ENCODE results near the gene BRINP1. TPM values are rescaled to one million over a fixed set of nuclear protein-coding genes. Genes with fewer than 3 reads are reported as not detected.

The BRINP1 gene
- total RNA-seq, 2 experiments from 2014 or later: not detected

DNA sequence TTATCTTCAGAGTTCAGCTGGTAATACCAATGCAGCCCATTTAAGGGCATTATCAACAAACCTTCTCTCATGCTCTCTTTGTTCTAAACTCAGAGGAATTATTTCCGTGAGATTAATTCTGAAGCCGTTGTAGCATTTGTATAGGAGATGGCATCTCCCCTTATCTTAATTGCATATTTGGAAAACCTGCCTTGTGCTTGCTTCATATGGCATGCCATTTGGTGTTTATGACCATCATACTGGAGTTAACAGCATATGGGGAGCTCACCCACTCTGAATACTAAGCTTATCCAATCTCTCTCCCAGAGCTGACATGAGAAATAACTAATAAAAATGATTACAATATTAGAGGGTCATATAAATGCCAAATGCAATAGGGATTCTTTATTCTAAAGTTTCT is 243.2 kb downstream of the BRINP1 start:
- H3K9me2 ChIP-seq (ENCODE audit: insufficient read depth, low read length): no peaks in the 10 kb centered on the region
- H3K9me3 ChIP-seq (ENCODE audit: low read length): no peaks in the 10 kb centered on the region
- no peaks in the 10 kb centered on the region for H4K20me1 ChIP-seq (ENCODE audit: insufficient read depth, low read length)
- intact Hi-C loops (cut with micrococcal nuclease; ENCODE audit: unreplicated experiment): no loop called here
- no peak for DNase-seq (ENCODE audit: low spot score)
- no peaks in the 10 kb centered on the region for H3K79me2 ChIP-seq (ENCODE audit: insufficient read depth, low read depth, low read length)
- H2AFZ ChIP-seq (ENCODE audit: low read length): no peak overlapping the region
- no peak overlapping the region for H3K4me3 ChIP-seq (ENCODE audit: low read depth, low read length, poor library complexity, severe bottlenecking)
- no peak overlapping the region for H3K4me2 ChIP-seq (ENCODE audit: low read length)
- TF ChIP-seq, protein P1, sequence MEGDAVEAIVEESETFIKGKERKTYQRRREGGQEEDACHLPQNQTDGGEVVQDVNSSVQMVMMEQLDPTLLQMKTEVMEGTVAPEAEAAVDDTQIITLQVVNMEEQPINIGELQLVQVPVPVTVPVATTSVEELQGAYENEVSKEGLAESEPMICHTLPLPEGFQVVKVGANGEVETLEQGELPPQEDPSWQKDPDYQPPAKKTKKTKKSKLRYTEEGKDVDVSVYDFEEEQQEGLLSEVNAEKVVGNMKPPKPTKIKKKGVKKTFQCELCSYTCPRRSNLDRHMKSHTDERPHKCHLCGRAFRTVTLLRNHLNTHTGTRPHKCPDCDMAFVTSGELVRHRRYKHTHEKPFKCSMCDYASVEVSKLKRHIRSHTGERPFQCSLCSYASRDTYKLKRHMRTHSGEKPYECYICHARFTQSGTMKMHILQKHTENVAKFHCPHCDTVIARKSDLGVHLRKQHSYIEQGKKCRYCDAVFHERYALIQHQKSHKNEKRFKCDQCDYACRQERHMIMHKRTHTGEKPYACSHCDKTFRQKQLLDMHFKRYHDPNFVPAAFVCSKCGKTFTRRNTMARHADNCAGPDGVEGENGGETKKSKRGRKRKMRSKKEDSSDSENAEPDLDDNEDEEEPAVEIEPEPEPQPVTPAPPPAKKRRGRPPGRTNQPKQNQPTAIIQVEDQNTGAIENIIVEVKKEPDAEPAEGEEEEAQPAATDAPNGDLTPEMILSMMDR (conservative IDR thresholded peaks at IDR 0.05; ENCODE audit: low read length): no peak
- no peak for TF ChIP-seq EZH2phosphoT487 (IDR thresholded peaks at IDR 0.05; ENCODE audit: borderline replicate concordance, low read depth, low read length)
- H3K27ac ChIP-seq (ENCODE audit: low read depth, low read length, poor library complexity, severe bottlenecking): no peak overlapping the region
- H3K36me3 ChIP-seq (ENCODE audit: insufficient read depth, low read length): no peaks in the 10 kb centered on the region
- CTCF ChIA-PET (ENCODE audit: unreplicated experiment): no interaction called here
- BruUV-seq (replicated peaks): no TSS peak
- no peaks in the 10 kb centered on the region for H3K4me1 ChIP-seq (ENCODE audit: insufficient read depth, low read length, poor library complexity, severe bottlenecking)
- POLR2A ChIA-PET: no interaction called here

- ChIA-PET POLR2A (no interaction called here), CTCF (ENCODE audit: unreplicated experiment) (no interaction called here)
- H3K36me3 ChIP-seq (ENCODE audit: insufficient read depth, low read length): no peaks in the 10 kb centered on the region
- no peak overlapping the region for H3K4me2 ChIP-seq (ENCODE audit: low read length)
- TF ChIP-seq EZH2phosphoT487 (IDR thresholded peaks at IDR 0.05; ENCODE audit: borderline replicate concordance, low read depth, low read length): no peak
- TF ChIP-seq, protein P1 (conservative IDR thresholded peaks at IDR 0.05; ENCODE audit: low read length): no peak
- H3K27ac ChIP-seq (ENCODE audit: low read depth, low read length, poor library complexity, severe bottlenecking): no peak overlapping the region
- H3K9me3 ChIP-seq (ENCODE audit: low read length): no peaks in the 10 kb centered on the region
- no peaks in the 10 kb centered on the region for H4K20me1 ChIP-seq (ENCODE audit: insufficient read depth, low read length)
- no peaks in the 10 kb centered on the region for H3K4me1 ChIP-seq (ENCODE audit: insufficient read depth, low read length, poor library complexity, severe bottlenecking)
- intact Hi-C loops (cut with micrococcal nuclease; ENCODE audit: unreplicated experiment): no loop called here
- H3K9me2 ChIP-seq (ENCODE audit: insufficient read depth, low read length): no peaks in the 10 kb centered on the region
- BruUV-seq (replicated peaks): no TSS peak
- H3K4me3 ChIP-seq (ENCODE audit: low read depth, low read length, poor library complexity, severe bottlenecking): no peak overlapping the region
- H3K79me2 ChIP-seq (ENCODE audit: insufficient read depth, low read depth, low read length): no peaks in the 10 kb centered on the region
- DNase-seq (ENCODE audit: low spot score): no peak
- H2AFZ ChIP-seq (ENCODE audit: low read length): no peak overlapping the region
Observed at GRCh38 chr9:119121899-119122298, 247.3 kb downstream of the BRINP1 start.

- ChIA-PET CTCF (ENCODE audit: unreplicated experiment) (no interaction called here), POLR2A (no interaction called here)
- H3K9me3 ChIP-seq (ENCODE audit: low read length): no peaks in the 10 kb centered on the region
- H3K36me3 ChIP-seq (ENCODE audit: insufficient read depth, low read length): no peaks in the 10 kb centered on the region
- no TSS peak for BruUV-seq (replicated peaks)
- no peaks in the 10 kb centered on the region for H3K79me2 ChIP-seq (ENCODE audit: insufficient read depth, low read depth, low read length)
- no peak for DNase-seq (ENCODE audit: low spot score)
- no peak overlapping the region for H3K4me3 ChIP-seq (ENCODE audit: low read depth, low read length, poor library complexity, severe bottlenecking)
- H3K9me2 ChIP-seq (ENCODE audit: insufficient read depth, low read length): no peaks in the 10 kb centered on the region
- no peaks in the 10 kb centered on the region for H3K4me1 ChIP-seq (ENCODE audit: insufficient read depth, low read length, poor library complexity, severe bottlenecking)
- H3K4me2 ChIP-seq (ENCODE audit: low read length): no peak overlapping the region
- intact Hi-C loops (cut with micrococcal nuclease; ENCODE audit: unreplicated experiment): no loop called here
- no peaks in the 10 kb centered on the region for H4K20me1 ChIP-seq (ENCODE audit: insufficient read depth, low read length)
- no peak overlapping the region for H2AFZ ChIP-seq (ENCODE audit: low read length)
- no peak for TF ChIP-seq EZH2phosphoT487 (IDR thresholded peaks at IDR 0.05; ENCODE audit: borderline replicate concordance, low read depth, low read length)
- TF ChIP-seq, protein P1 (conservative IDR thresholded peaks at IDR 0.05; ENCODE audit: low read length): no peak
- no peak overlapping the region for H3K27ac ChIP-seq (ENCODE audit: low read depth, low read length, poor library complexity, severe bottlenecking)
Observed at GRCh38 chr9:119117409-119117808, 251.8 kb downstream of the BRINP1 start.

Measured in OCI-LY7 (cell line).